Stimulated activated CD4-positive, alpha-beta T cell treated with anti-CD3 and anti-CD28 coated beads, Interleukin-1b, Interleukin-23, amount 100 ng/mL, for 4 hours (primary cell): ENCODE data around the gene CHST15.

Source experiments
- DNase-seq, 2 donors: peaks; one replicate each; pipeline ENCODE4 v3.0.0-alpha.2; 2020; ENCODE audit warnings: low read depth in 2 of 2

CHST15 gene

GRCh38 chr10:123998197-123999141 lies 94.9 kb downstream of the CHST15 start:
- no peak for DNase-seq

GRCh38 chr10:123997486-123998196 lies 95.8 kb downstream of the CHST15 start:
- DNase-seq = no peak

GRCh38 chr10:123997013-123997412 lies 96.4 kb downstream of the CHST15 start:
- DNase-seq = no peak

GRCh38 chr10:123996302-123996701 lies 97.1 kb downstream of the CHST15 start:
- DNase-seq = no peak

- DNase-seq = no peak
Observed at GRCh38 chr10:123995461-123996131, 97.8 kb downstream of the CHST15 start.

GRCh38 chr10:123995082-123995460 lies 98.3 kb downstream of the CHST15 start:
- no peak for DNase-seq

GRCh38 chr10:123994417-123995081 lies 98.8 kb downstream of the CHST15 start:
- DNase-seq = peak; percentile 76 to 78

GRCh38 chr10:123993534-123994416 lies 99.6 kb downstream of the CHST15 start:
- no peak for DNase-seq

- DNase-seq = no peak
Observed at GRCh38 chr10:123991611-123992570, 101.5 kb downstream of the CHST15 start.

- DNase-seq = no peak
Observed at GRCh38 chr10:123990889-123991288, 102.5 kb downstream of the CHST15 start.

- no peak for DNase-seq
Observed at GRCh38 chr10:123988694-123989093, 104.7 kb downstream of the CHST15 start.

GRCh38 chr10:123986736-123987135 lies 106.7 kb downstream of the CHST15 start:
- DNase-seq = no peak

GRCh38 chr10:123974406-123974805 lies 119.0 kb downstream of the CHST15 start:
- DNase-seq = no peak

- no peak for DNase-seq
Observed at GRCh38 chr10:123972481-123973401, 120.7 kb downstream of the CHST15 start.

GRCh38 chr10:123970927-123971286 lies 122.5 kb downstream of the CHST15 start:
- no peak for DNase-seq

GRCh38 chr10:123970207-123970926 lies 123.0 kb downstream of the CHST15 start:
- no peak for DNase-seq

- DNase-seq = peak in 1 of 2 donors; percentile 17
Observed at GRCh38 chr10:123967626-123968243, 125.7 kb downstream of the CHST15 start.

- no peak for DNase-seq
Observed at GRCh38 chr10:123966896-123967231, 126.5 kb downstream of the CHST15 start.
